GM21447 (cell line): Measurements from ENCODE around the gene C16orf54.
A peak's percentile ranks its signal among the peaks of the same experiment; 100 is the strongest.
"Not testable (repeated sequence)": the region's sequence is repeated elsewhere in the genome, so short reads cannot be mapped to it uniquely, and the experiment has no call there.

Source experiments
- ATAC-seq: cut with Tn5 transposase; IDR thresholded peaks from one replicate; pipeline ENCODE4 v1.9.1; 2021; ENCODE audit not compliant: unreplicated experiment

Gene C16orf54

DNA sequence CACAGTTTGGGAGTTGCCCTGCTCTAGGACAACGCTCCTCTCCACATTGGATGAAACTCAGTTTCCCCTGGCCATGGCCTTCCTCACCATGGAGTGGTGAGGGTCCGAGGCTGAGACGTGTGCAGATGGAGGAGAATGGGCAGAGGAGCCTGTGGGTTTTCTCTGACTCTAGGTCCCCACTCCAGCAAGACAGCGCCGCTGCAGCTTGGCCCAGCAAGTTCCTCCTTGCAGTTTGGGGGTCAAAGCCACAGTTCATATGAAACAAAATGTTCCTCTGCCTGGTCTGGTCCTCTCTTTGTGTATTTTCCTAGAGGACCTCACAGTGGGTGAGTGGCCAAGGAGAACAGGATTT is 2.3 kb downstream of the C16orf54 start:
- ATAC-seq = no peak

DNA sequence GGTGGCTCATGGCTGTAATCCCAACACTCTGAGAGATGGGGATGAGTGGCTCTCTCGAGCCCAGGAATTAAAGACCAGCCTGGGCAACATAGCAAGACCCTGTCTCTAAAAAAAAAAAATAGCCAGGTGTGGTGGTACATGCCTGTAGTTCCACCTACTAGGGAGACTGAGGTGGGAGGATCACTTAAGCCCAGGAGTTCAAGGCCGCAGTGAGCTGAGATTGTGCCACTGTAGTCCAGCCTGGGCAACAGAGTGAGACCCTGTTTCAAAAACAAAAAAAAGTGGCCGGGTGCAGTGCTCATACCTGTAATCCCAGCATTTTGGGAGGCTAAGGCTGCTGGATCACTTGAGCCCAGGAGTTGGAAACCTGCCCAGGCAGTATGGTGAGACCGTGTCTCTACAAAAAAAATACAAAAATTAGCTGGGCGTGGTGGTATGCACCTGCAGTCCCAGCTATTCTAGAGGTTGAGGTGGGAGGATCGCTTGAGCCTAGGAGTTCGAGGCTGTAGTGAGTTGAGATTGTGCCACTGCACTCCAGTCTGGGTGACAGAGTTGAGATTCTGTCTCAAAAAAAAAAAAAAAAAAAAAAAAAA is 3.0 kb downstream of the C16orf54 start:
- no peak for ATAC-seq

DNA sequence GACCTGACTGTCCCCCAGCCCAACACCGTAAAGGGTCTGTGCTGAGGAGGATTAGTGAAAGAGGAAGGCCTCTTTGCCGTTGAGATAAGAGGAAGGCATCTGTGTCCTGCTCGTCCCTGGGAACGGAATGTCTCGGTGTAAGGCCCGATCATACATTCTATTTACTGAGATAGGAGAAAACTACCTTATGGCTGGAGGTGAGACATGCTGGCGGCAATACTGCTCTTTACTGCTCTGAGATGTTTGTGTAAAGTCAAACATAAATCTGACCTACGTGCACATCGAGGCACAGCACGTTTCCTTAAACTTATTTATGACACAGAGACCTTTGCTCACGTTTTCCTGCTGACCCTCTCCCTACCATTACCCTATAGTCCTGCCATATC is 5.2 kb downstream of the C16orf54 start:
- not testable (repeated sequence) for ATAC-seq

DNA sequence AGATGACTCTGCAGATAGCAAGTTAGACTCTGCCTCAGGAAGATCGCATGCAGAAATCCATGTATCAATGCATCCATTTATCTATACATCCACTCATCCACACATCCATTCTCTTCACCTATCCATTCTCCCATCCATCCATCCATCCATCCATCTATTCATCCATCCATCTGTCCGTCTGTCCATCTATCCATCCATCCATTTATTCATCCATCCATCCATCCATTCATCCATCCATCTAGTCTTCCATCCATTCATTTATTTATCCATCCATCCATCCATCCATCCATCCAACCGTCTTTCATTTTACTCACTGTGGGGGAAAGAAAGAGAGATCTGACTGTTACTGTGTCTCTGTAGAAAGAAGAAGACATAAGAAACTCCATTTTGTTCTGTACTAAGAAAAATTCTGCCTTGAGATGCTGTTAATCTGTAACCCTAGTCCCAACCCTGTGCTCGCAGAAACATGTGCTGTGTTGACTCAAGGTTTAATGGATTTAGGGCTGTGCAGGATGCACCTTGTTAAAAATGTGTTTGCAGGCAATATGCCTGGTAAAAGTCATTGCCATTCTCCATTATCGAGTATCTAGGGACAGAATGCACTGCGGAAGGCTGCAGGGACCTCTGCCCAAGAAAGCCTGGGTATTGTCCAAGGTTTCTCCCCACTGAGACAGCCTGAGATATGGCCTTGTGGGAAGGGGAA is 5.7 kb downstream of the C16orf54 start:
- ATAC-seq = not testable (repeated sequence)

DNA sequence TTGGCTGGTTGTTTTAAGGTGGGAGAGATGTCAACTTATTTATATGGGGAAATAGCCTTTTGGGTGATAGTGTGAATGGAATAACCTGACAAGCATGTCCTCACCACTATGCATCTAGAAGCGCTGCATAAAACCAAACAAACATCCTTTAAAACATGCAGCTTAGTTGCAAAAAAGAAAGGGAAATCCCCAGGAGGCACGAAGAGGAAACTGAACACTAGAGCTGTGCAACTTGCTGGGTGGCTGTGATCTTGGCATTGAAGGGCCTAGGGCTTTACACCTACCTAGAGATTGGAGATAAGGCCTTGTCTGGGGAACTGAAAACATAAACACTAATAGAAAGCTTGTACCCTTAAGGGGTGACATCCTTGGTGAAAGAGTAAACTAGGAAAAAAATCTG is 7.3 kb downstream of the C16orf54 start:
- ATAC-seq = peak; percentile 81

DNA sequence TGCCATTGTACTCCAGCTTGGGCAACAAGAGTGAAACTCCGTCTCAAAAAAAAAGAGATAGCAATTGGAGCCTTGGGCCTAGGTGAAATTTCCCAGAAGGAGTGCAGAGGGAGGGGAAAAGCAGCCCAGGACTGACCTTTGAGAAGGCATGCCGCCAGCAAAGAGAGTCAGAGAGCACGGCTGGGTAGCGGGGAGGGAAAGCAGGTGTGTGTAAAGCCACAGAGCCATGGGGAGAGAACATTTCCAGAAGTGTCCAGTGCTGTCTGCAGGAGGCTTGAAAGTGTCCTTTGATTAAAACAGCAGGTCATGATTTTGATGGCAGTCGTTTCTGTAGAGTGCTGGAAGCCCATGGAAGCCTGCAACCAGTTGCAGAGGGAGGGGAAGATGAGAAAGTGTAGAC is 8.1 kb downstream of the C16orf54 start:
- ATAC-seq = no peak

DNA sequence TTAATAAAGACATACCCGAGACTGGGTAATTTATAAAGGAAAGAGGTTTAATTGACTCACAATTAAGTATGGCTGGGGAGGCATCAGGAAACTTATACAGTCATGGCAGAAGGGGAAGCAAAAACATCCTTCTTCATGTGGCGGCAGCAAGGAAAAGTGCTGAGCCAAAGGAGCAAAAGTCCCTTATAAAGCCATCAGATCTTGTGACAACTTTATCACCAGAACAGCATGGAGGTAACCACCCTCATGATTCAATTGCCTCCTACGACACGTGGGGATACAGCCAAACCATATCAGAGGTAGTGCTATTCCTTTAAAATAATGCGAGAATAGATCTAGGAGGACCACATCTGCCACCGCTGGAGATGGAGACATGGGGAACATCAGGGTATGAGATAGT is 9.0 kb downstream of the C16orf54 start:
- ATAC-seq = no peak

DNA sequence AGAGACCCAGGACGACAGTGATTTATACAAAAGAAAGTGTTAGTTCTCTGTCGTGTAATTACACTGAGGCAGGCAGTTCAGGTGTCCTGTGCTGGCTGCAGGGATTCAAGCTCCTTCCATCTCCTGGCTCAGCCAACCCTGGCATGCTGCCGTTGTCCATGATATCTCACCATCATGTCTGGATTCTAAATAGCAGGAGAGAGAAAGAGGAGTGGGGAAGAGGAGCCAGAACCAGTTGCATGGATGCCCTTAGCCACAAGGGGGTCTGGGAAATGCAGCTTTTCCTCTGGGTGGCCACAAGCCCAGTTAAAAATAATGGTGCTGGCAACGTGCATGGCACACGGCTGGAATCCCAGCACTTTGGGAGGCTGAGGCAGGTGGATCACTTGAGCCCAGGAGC is 9.7 kb downstream of the C16orf54 start:
- no peak for ATAC-seq

DNA sequence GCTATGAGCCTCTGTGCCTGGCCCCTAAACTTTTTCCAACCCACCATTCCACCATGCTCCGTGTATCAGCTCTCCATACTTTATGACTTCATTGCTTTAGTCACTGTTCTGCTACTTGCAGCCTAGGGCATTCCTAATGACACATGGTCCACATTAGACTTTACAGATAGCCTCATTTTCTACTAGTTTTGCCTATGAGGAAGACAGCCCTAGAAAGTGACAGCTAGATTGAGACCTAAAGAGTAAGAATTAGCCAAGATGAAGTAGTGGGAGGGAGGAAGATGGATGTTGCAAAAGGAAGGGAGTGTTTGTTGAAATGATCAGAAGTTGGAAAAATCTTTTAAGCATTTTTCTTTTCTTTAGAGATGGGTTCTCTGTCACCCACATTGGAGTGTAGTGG is 11.0 kb downstream of the C16orf54 start:
- ATAC-seq = no peak

DNA sequence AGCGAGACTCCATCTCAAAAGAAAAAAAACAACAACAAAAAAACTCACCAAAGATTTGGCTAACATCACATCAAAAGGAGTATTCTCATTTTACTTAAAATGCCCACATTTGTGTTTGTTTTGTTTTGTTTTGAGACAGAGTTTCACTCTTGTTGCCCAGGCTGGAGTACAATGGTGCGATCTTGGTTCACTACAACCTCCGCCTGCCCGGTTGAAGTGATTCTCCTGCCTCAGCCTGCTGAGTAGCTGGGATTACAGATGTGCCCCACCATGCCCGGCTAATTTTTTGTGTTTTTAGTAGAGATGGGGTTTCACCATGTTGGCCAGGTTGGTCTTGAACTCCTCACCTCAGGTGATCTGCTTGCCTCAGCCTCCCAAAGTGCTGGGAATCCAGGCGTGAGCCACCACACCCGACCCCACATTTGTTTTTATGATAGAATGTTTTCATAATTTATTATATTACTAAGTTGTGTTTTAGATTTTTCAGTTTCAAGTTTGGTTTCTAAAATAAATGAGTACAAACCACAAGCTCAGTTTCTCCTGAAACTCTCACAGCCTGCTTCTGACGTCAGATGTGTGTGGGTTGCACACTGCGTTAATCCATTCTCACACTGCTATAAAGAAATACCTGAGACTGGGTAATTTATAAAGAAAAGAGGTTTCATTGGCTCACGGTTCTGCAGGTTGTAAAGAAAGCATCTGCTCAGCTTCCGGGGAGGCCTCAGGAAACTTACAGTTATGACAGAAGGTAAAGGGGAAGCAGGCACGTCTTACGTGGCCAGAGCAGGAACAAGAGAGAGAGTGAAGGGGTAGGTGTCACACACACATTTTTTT is 13.8 kb downstream of the C16orf54 start:
- ATAC-seq = peak; percentile 78

DNA sequence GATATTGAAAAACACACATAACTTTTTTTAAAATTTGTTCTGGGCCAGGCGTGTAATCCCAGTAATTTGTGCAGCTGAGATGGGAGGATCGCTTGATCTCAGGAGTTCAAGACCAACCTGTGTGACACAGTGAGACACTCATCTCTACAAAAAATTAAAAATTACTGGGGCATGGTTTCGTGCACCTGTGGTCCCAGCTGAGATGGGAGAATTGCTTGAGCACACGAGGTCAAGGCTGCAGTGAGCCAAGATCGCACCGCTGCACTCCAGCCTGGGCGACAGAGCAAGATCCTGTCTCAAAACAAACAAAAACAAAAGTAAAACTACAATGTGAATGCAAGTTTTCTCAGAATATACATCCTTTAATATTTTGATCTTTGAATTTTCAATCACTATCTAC is 15.1 kb downstream of the C16orf54 start:
- ATAC-seq = no peak

DNA sequence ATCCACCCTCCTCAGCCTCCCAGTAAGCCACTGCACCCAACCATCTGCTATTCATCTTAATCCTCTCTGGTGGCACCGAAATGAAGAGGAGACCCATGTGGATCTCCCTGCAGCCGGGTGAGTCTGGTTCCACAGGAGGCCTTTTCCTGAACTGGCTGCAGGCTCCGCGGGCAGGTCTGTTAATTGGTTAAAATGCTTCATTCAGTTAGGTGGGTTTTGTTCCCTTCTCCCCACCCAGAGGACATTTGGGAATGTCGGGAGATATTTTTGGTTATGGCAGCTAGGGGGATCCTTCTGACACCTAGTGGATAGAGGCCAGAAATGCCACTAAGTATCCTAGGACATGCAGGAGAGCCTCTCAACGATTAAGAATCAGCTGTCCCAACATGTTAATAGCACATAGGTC is 16.7 kb downstream of the C16orf54 start:
- no peak for ATAC-seq

DNA sequence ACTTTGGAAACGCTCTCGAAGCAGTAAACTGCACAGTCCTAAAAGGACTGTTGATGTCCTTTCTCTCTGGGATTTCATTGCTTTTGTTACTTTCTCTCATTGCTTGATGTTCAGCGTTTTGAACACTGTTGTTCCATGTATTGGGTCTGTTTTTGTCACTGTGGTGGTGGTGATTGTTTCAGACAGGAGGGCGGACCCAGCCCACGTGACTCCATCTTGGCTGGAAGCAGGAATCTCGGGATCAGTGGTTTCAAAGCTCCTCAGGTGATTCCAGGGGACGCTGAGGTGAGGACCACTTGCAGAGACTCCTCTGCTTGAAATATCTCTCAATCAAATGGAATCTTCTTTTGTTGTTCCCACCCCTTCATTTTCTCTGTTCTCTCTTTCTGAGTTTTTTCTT is 18.3 kb downstream of the C16orf54 start:
- no peak for ATAC-seq

DNA sequence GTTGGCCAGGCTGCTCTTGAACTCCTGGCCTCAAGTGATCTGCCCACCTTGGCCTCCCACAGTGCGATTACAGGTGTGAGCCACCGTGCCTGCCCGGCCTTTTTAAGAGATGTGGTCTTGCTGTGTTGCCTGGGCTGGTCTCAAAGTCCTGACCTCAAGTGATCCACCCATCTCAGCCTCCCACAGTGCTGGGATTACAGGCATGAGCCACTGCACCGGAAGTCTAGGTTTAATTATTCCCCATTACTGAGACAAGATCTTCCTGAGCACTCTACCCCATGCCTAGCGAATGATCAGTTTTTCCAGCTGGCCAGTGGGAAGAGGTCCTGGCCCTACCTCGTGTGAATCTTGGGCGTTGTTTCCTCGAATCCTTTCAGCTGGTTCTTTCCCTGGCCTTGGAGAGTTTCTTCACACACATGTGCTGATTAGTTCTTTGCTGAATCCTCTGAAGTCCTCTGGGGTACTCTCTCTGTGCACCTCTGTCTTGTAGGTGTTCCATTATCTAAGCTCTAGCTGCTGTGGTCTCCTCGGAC is 18.9 kb downstream of the C16orf54 start:
- no peak for ATAC-seq

DNA sequence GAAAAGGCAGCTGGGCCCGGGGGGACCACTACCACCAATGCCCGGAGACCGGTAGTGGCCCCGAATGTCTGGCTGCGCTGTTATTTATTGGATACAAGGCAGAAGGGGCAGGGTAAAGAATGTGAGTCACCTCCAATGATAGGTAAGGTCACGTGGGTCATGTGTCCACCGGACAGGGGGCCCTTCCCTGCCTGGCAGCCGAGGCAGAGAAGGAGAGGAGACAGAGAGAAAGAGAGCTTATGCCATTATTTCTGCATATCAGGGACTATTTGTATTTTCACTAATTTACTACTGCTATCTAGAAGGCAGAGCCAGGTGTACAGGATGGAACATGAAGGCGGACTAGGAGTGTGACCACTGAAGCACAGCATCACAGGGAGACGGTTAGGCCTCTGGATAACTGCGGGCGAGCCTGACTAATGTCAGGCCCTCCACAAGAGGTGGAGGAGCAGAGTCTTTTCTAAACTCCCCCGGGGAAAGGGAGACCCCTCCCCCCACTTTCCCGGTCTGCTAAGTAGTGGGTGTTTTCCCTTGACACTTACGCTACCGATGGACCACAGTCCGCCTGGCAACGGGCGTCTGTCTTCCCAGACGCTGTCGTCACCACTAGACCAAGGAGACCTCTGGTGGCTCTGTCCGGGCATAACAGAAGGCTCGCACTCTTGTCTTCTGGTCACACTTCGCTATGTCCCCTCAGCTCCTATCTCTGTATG is 24.5 kb downstream of the C16orf54 start:
- not testable (repeated sequence) for ATAC-seq

DNA sequence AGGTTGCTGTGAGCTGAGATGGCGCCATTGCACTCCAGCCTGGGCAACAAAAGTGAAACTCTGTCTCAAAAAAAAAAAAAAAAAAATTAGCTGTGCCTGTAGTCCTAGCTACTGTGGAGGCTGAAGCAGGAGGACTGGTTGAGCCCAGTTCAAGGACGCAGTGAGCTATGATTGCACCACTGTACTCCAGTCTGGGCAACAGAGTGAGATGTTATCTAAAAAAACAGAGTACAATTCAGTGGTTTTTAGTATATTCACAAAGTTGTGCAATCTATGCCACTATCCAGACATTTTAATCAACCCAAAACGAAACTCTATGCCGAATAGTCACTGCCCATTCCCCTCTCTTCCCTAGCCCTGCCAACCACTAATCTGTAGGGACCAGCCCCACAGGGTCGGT is 25.1 kb downstream of the C16orf54 start:
- no peak for ATAC-seq

DNA sequence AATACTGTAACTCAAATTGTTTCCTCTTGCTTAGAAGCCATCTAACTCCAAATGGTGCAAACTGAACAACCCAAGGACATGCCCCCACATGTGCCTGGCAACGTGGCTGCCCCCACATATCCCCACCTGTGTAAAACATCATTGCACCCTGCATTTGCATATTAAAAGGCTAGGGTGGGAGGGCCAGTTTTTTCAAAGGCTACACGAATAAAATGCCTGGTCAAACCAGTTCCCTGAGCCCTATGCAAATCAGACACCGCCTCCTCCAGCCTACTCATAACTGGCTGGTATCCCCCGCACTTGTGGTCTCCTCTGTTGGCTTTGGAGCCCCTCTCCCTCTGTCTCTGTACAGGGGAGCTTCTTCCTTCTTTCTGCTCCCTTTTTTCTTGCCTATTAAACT is 26.7 kb downstream of the C16orf54 start:
- no peak for ATAC-seq

DNA sequence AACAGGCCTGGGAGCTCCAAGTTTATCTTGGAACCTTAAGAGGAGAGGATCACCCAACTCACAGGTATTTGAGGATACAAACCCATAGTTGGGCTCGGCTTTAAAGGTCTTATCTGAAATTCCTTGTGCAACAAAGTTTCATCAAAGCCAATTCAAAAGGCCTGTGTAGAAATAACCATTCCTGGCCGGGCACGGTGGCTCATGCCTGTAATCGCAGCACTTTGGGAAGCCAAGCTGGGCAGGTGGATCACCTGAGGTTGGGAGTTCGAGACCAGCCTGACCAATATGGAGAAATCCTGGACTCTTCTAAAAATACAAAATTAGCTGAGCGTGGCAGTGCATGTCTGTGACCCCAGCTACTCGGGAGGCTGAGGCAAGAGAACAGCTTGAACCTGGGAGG is 28.7 kb downstream of the C16orf54 start:
- no peak for ATAC-seq

DNA sequence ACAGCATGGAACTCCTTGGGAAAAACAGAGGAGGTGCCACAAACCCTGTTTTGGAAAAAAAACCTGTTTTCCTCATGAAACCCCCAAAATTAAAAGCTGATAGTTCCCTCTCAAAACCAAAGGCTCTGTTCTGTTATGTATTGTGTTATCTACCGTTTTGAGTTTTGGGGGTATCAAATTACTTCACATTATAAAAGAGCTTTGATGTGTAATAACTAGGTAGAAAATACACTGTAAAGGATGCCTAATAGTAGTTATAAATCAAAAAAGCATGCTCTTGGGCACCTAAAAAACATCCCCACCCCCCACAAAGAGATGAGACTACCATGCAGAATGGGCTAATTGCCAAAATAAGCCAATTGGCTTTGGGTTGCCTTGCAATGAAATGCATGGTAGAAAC is 30.8 kb downstream of the C16orf54 start:
- no peak for ATAC-seq

DNA sequence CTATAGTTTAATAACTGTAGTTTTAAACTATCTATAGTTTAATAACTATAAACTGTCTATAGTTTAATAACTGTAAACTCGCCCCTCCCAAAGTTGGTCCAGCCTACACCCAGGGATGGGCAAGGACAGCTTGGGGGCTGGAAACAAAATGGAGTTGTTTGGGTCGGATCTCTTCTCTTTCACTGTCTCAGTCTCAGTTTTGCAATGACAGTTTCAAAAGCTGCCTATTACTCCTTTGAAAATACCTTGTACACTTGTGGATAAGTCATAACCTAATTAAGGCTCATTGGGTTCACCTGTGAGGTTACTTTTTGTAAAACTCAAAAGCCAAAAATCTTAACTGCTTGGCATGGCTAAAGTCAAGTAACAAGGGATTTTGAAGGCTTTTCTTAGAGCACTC is 31.4 kb downstream of the C16orf54 start:
- no peak for ATAC-seq

DNA sequence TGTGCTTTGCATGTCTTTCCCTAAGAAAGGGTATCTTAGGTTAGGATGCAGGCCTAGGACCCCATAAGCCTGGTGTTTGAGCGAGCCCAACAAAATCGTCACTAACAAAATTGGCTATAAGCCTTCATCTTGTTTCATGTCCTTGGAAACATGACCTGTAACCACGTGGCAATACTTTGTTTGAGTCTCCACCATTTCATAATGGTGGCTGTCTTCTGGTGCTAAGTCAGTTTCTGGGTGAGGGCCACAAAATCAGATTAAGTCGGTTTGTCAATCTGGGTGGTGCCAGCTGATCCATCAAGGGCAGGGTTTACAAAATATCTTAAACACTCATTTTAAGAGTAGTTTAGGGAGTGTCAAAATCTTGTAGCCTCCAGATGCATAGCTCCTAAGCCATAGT is 33.0 kb downstream of the C16orf54 start:
- ATAC-seq = no peak
